Kidney (tissue), 14 donors: ENCODE measurements around the gene PIP5K1B. TPM values are rescaled to one million over a fixed set of nuclear protein-coding genes. Genes with fewer than 3 reads are reported as not detected.

ENCODE experiments used
- DNase-seq, 5 donors: peaks; one replicate each; pipeline ENCODE4 v3.0.0-alpha.2; 2013 to 2020
- FAIRE-seq: peaks from 2 replicates; lab custom pipeline; 2012; peaks lifted over from hg19 to GRCh38; lab: Jason Lieb, UNC
- H3K27ac ChIP-seq, 2 donors: one replicate each; pipeline ENCODE4 v1.7.0; 2013; ENCODE audit warnings: low read depth in 2 of 2, low read length in 2 of 2, inconsistent platforms in 1 of 2
- H3K27me3 ChIP-seq: one replicate; pipeline ENCODE4 v1.7.1; 2013; ENCODE audit warnings: low read length, inconsistent platforms; ENCODE audit not compliant: control insufficient read depth, insufficient read depth
- H3K36me3 ChIP-seq, 3 donors: one replicate each; pipeline versions ENCODE4 v1.7.0 to v1.7.1; 2013; ENCODE audit warnings: low read length in 3 of 3, control low read depth in 1 of 3, inconsistent platforms in 1 of 3; ENCODE audit not compliant: insufficient read depth in 3 of 3, control insufficient read depth in 2 of 3
- H3K4me1 ChIP-seq, 3 donors: one replicate each; pipeline versions ENCODE4 v1.7.0 to v1.7.1; 2013; ENCODE audit warnings: low read length in 3 of 3, inconsistent platforms in 1 of 3, low read depth in 1 of 3; ENCODE audit not compliant: control insufficient read depth in 2 of 3, insufficient read depth in 2 of 3
- H3K4me3 ChIP-seq, 3 donors: one replicate each; pipeline versions ENCODE4 v1.7.0 to v1.8.1; 2013; ENCODE audit warnings: low read length in 3 of 3, control low read depth in 1 of 3, inconsistent platforms in 1 of 3
- H3K9ac ChIP-seq, 3 donors: one replicate each; pipeline versions ENCODE4 v1.7.0 to v1.7.1; 2013; ENCODE audit warnings: low read length in 3 of 3, control low read depth in 1 of 3, inconsistent platforms in 1 of 3
- H3K9me3 ChIP-seq, 3 donors: one replicate each; pipeline versions ENCODE4 v1.7.0 to v1.7.1; 2013; ENCODE audit warnings: low read length in 3 of 3, control low read depth in 1 of 3, inconsistent platforms in 1 of 3; ENCODE audit not compliant: control insufficient read depth in 2 of 3, insufficient read depth in 1 of 3
- CTCF ChIP-seq: IDR thresholded peaks from 3 replicates; pipeline ENCODE4 v1.5.1; 2012; ENCODE audit warnings: mild to moderate bottlenecking, moderate library complexity, borderline replicate concordance; ENCODE audit not compliant: insufficient read depth; ENCODE audit errors: extremely low read depth
- intact Hi-C: fragments of 100-400 bp; cut with DNase I; formaldehyde crosslinking; loops from one replicate; pipeline ENCODE4 v1.11.1; 2022
- polyA plus RNA-seq: library from polyadenylated mRNA; stranded (reverse); fragments of 350-450 nt; fragmentation: Illumina TruSeq; extraction: RNeasy Lipid Tissue Mini Kit (QIAGEN cat#74804); gene quantifications from one replicate; pipeline ENCODE4 v1.2.3, GENCODE V29; 2014; ENCODE audit warnings: low read depth, low replicate concordance; ENCODE audit not compliant: insufficient read depth
- total RNA-seq: library from RNA; stranded (reverse); fragmentation: NEBNext Ultra II Directional; extraction: Animal tissue kit (Norgen Biotek cat#: 25700); gene quantifications from one replicate; pipeline ENCODE4 v1.2.1, GENCODE V29; 2021
- donor health status: control.
- donor health status: control.
- donor health status: control.
- donor health status: control.
- donor health status: control.
- donor health status: DM: yes; HTN: yes; CAD: no.
- donor health status: Normal renal cell carcinoma (clear cell type).

The PIP5K1B gene
- total and polyA plus RNA-seq, 2 donors from 2014 or later = 9.4 to 10.1 TPM

- Histone ChIP-seq H3K36me3 (no peaks in the 10 kb centered on the region), H3K27me3 (no peaks in the 10 kb centered on the region), H3K27ac (no peak overlapping the region), H3K9ac (no peak overlapping the region), H3K4me3 (no peak overlapping the region), H3K4me1 (no peaks in the 10 kb centered on the region), H3K9me3 (no peaks in the 10 kb centered on the region)
- FAIRE-seq = no peak
- TF ChIP-seq CTCF = no peak
- DNase-seq = no peak
- intact Hi-C loops = no loop called here
These were observed 127.1 kb downstream of the PIP5K1B start for GRCh38 chr9:68832101-68832500.

- Histone ChIP-seq H3K27ac (no peak overlapping the region), H3K27me3 (no peaks in the 10 kb centered on the region), H3K9ac (no peak overlapping the region), H3K4me3 (no peak overlapping the region), H3K4me1 (no peaks in the 10 kb centered on the region), H3K9me3 (no peaks in the 10 kb centered on the region), H3K36me3 (no peaks in the 10 kb centered on the region)
- intact Hi-C loops = no loop called here
- no peak for TF ChIP-seq CTCF
- FAIRE-seq = no peak
- DNase-seq = no peak
These were observed 128.0 kb downstream of the PIP5K1B start for GRCh38 chr9:68832861-68833518.

- DNase-seq (no peak), FAIRE-seq (no peak)
- Histone ChIP-seq H3K9me3 (no peaks in the 10 kb centered on the region), H3K27ac (no peak overlapping the region), H3K9ac (no peak overlapping the region), H3K27me3 (no peaks in the 10 kb centered on the region), H3K4me3 (no peak overlapping the region), H3K36me3 (no peaks in the 10 kb centered on the region), H3K4me1 (no peaks in the 10 kb centered on the region)
- no peak for TF ChIP-seq CTCF
- intact Hi-C loops = no loop called here
These were observed 130.0 kb downstream of the PIP5K1B start for GRCh38 chr9:68834931-68835520.
